Testis (tissue), 3 donors: ENCODE results near the gene CCDC117. TPM values are rescaled to one million over a fixed set of nuclear protein-coding genes. Genes with fewer than 3 reads are reported as not detected.

Experiments
- DNase-seq: peaks from one replicate; pipeline ENCODE4 v3.0.0-alpha.2; 2019
- H3K27ac ChIP-seq, 2 donors: fragments of 200-600 bp; sonication (generic); one replicate each; pipeline ENCODE4 v1.5.1; 2019
- H3K27me3 ChIP-seq: fragments of 200-600 bp; sonication (generic); one replicate; pipeline ENCODE4 v1.5.1; 2019
- H3K36me3 ChIP-seq: fragments of 200-600 bp; sonication (generic); one replicate; pipeline ENCODE4 v1.5.1; 2017; ENCODE audit warnings: low read depth; ENCODE audit errors: missing control alignments
- H3K4me1 ChIP-seq: fragments of 200-600 bp; sonication (generic); one replicate; pipeline ENCODE4 v1.5.1; 2019
- H3K4me3 ChIP-seq, 2 donors: fragments of 200-600 bp; sonication (generic); one replicate each; pipeline ENCODE4 v1.5.1; 2017 to 2019
- H3K9me3 ChIP-seq: fragments of 200-600 bp; sonication (generic); one replicate; pipeline ENCODE4 v1.5.1; 2017
- POLR2A ChIP-seq: fragments of 450-650 bp; IDR thresholded peaks from one replicate; pipeline ENCODE4 v1.6.1; 2017; ENCODE audit warnings: antibody characterized with exemption, mild to moderate bottlenecking, moderate library complexity
- WGBS, 2 donors: methylation state at CpG; one replicate each; pipeline ENCODE4 v1.1.5; 2018; 5-methylcytosine and 5-hydroxymethylcytosine counted together
- intact Hi-C: fragments of 100-400 bp; cut with DNase I; formaldehyde crosslinking; loops from one replicate; pipeline ENCODE4 v1.15.1; 2023; ENCODE audit warnings: low total_unique reads
- polyA plus RNA-seq: library from polyadenylated mRNA; stranded (reverse); fragments of 350-450 nt; fragmentation: Illumina TruSeq; extraction: RNeasy Lipid Tissue Mini Kit (QIAGEN cat#74804); gene quantifications from one replicate; pipeline ENCODE4 v1.2.3, GENCODE V29; 2014; ENCODE audit warnings: low read depth, low replicate concordance; ENCODE audit not compliant: insufficient read depth
- total RNA-seq, 2 donors: library from RNA; depleted of rRNA; stranded (reverse); fragments of >200 nt; gene quantifications; one replicate each; pipeline ENCODE4 v1.2.3, GENCODE V29; 2016
- TF ChIP-seq, protein P1 (sequence below), 3 experiments: fragments of 450-650 bp in 2 of 3; fragments of 200-600 bp in 1 of 3; sonication (generic) in 1 of 3; IDR thresholded peaks; one replicate each; pipeline ENCODE4 v1.5.1; 2016 to 2019; ENCODE audit warnings: antibody characterized with exemption in 3 of 3, mild to moderate bottlenecking in 2 of 3, moderate library complexity in 1 of 3

The CCDC117 gene
- total and polyA plus RNA-seq, 3 donors from 2014 or later, result 68.6 to 83.0 (median 76.1) TPM

DNA sequence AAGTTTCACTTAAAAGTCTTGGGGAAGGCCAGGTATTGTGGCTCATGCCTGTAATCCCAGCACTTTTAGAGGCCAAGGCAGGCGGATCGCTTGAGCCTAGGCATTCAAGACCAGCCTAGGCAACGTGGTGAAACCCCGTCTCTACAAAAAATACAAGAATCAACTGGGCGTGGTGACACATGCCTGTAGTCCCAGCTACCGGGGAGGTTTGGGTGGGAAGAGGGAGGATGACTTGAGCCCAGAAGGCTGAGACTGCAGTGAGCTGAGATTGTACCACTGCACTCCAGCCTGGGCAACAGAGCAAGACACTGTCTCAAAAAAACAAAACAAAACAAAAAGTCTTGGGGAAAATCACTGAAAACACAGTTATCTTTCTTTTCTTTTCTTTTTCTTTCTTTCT, 43.2 kb downstream of the CCDC117 start:
- Histone ChIP-seq H3K36me3 (no peaks in the 10 kb centered on the region), H3K27ac (no peak overlapping the region), H3K27me3 (no peaks in the 10 kb centered on the region), H3K4me3 (no peak overlapping the region), H3K4me1 (peaks cover 32% of the 10 kb centered on the region), H3K9me3 (no peaks in the 10 kb centered on the region)
- intact Hi-C loops, result no loop called here
- DNase-seq, result no peak
- WGBS, 2 donors, result 93 to 95% methylated on average over 6 of the region's 6 CpGs
- TF ChIP-seq, protein P1, sequence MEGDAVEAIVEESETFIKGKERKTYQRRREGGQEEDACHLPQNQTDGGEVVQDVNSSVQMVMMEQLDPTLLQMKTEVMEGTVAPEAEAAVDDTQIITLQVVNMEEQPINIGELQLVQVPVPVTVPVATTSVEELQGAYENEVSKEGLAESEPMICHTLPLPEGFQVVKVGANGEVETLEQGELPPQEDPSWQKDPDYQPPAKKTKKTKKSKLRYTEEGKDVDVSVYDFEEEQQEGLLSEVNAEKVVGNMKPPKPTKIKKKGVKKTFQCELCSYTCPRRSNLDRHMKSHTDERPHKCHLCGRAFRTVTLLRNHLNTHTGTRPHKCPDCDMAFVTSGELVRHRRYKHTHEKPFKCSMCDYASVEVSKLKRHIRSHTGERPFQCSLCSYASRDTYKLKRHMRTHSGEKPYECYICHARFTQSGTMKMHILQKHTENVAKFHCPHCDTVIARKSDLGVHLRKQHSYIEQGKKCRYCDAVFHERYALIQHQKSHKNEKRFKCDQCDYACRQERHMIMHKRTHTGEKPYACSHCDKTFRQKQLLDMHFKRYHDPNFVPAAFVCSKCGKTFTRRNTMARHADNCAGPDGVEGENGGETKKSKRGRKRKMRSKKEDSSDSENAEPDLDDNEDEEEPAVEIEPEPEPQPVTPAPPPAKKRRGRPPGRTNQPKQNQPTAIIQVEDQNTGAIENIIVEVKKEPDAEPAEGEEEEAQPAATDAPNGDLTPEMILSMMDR (IDR thresholded peaks at IDR 0.05), result no peak

GRCh38 chr22:28817064-28817463, 44.6 kb downstream of the CCDC117 start:
- WGBS, 2 donors, result 93% methylated on average over 2 of the region's 2 CpGs

GRCh38 chr22:28817919-28818859, 45.7 kb downstream of the CCDC117 start:
- Histone ChIP-seq H3K27ac (peak overlapping the region in 1 of 2 donors; percentile 51), H3K4me3 (no peak overlapping the region), H3K9me3 (no peaks in the 10 kb centered on the region), H3K27me3 (no peaks in the 10 kb centered on the region), H3K36me3 (no peaks in the 10 kb centered on the region), H3K4me1 (peaks cover 15% of the 10 kb centered on the region)
- DNase-seq, result no peak
- WGBS, 2 donors, result 73 to 80% methylated on average over 14 of the region's 14 CpGs
- intact Hi-C loops, result no loop called here
- TF ChIP-seq POLR2A, result no peak
- TF ChIP-seq, protein P1 (IDR thresholded peaks at IDR 0.05), result no peak

More at GRCh38 chr22:28817064-28817463, 44.6 kb downstream of the CCDC117 start:
- Histone ChIP-seq H3K9me3 (no peaks in the 10 kb centered on the region), H3K27ac (no peak overlapping the region), H3K4me1 (peaks cover 25% of the 10 kb centered on the region), H3K27me3 (no peaks in the 10 kb centered on the region), H3K4me3 (no peak overlapping the region), H3K36me3 (no peaks in the 10 kb centered on the region)
- DNase-seq, result no peak
- TF ChIP-seq, protein P1 (IDR thresholded peaks at IDR 0.05), result no peak
- TF ChIP-seq POLR2A, result no peak
- intact Hi-C loops, result no loop called here

GRCh38 chr22:28819253-28820096, 47.0 kb downstream of the CCDC117 start:
- no peaks in the 10 kb centered on the region for H3K36me3 ChIP-seq
- no peak for TF ChIP-seq POLR2A
- H3K9me3 ChIP-seq, result no peaks in the 10 kb centered on the region
- DNase-seq, result no peak
- H3K4me1 ChIP-seq, result peaks cover 8% of the 10 kb centered on the region
- WGBS, 2 donors, result 70 to 84% methylated on average over 5 of the region's 5 CpGs
- intact Hi-C loops, result no loop called here
- H3K27me3 ChIP-seq, result no peaks in the 10 kb centered on the region
- no peak overlapping the region for H3K4me3 ChIP-seq
- peak overlapping the region in 1 of 2 donors; percentile 51 for H3K27ac ChIP-seq

DNA sequence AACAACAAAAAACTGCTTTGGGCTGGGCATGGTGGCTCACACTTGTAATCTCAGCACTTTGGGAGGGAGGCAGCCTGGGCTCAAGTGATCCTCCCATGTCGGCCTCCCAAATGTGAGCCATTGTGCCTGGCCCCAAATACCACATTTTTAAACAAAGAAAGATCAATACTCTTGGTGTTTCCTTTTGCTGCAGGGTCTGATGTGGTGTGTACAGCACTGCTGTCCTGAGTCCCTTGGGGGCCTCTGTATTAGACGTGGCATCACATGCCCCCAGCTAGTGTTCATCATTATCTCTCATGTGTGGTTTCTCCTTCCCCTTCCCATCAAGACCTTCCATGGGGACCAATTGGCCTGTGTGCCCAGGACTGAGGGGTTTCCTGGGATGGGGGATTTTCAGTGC, 48.4 kb downstream of the CCDC117 start:
- intact Hi-C loops, result no loop called here
- no peak overlapping the region for H3K27ac ChIP-seq
- TF ChIP-seq, protein P1 (IDR thresholded peaks at IDR 0.05), result no peak
- TF ChIP-seq POLR2A, result no peak
- no peaks in the 10 kb centered on the region for H3K9me3 ChIP-seq
- DNase-seq, result no peak
- peaks cover 8% of the 10 kb centered on the region for H3K4me1 ChIP-seq
- WGBS, 2 donors, result 83 to 94% methylated on average over 2 of the region's 2 CpGs
- H3K27me3 ChIP-seq, result no peaks in the 10 kb centered on the region
- no peaks in the 10 kb centered on the region for H3K36me3 ChIP-seq
- no peak overlapping the region for H3K4me3 ChIP-seq
